Amniotic stem cell (primary cell): Measurements from ENCODE around the gene SLC35F1.
"Not testable (repeated sequence)": the region's sequence is repeated elsewhere in the genome, so short reads cannot be mapped to it uniquely, and the experiment has no call there.

ENCODE experiments used
- DNase-seq: peaks from one replicate; lab custom pipeline; 2025; lab: John Stamatoyannopoulos, UW

The SLC35F1 gene

DNA sequence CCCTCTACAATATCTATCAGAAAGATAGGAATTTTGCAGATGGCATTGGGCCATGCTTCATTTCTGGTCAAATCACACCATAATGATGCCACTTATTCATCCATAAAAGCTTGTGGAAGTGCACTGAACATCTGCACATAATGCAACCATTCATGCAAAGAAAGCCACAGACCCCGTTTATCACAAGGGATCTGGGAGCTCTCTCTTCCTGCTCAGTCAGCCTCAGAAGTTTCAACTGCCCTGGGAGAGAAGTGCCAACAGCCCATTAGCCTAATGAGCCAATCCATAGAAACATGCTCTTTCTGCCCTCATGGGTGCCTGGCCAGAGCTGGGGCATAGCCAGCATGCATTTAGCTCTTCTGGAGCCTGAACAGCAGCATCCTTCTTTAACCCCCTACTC, 85.8 kb downstream of the SLC35F1 start:
- no peak for DNase-seq

DNA sequence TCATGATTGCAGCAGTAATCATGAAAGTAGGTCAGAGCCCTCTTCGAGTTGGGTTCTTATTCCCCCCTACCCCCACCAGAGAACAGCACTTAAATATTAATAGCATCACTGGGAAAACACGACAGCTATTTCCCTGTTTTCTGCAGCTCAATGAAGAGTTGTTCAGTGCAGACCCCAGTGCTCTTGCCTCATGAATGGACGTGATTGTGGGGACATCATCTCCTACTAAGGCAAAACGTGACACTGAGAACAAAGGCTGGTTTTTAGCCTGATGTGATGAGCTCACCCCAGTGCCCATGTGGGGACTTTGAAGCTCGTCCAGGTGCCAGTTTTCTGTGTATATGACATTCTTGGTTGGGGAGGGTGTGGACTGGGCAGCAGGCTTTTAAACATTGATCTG, 105.9 kb downstream of the SLC35F1 start:
- no peak for DNase-seq

DNA sequence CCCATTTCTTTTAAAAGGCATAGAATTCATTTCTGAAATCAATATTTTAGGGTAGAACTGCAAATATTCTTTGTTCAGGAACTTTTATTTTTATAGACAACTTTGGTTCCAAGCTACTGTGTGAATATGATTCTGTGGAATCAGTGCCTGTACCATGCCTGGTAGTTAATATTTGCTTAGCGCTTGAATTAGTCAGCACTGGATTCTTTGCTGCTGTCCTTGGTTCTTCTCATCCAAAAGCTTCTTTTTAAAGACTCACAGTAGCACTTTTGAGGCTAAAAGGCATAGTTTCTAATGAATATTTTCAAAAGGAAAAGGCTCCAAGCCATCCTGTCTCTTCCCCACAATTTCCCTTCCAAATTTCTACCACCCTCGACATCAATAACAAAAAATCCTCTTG, 109.5 kb downstream of the SLC35F1 start:
- DNase-seq, result no peak

- DNase-seq, result no peak
Observed at GRCh38 chr6:118017301-118017848, 110.3 kb downstream of the SLC35F1 start.

DNA sequence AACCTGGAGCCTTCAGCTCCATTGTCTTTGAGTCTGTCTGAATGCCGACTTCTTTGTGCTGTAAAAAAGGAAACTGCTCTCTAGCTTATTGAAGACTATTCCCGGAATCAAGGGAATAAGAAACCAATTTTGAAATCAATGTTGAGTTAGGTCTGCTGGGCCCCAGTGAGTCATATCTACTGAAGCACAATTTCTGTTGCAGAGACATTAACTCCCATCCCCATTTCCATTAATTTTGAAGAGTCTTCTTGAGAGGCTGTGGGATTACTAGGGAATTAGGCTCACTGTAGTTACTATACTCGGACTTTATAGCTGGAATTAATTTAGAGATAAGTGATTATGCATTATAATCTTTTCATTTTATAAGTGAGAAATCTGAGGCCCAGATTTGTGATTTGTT, 116.7 kb downstream of the SLC35F1 start:
- no peak for DNase-seq

GRCh38 chr6:118029967-118030366, 122.9 kb downstream of the SLC35F1 start:
- no peak for DNase-seq

GRCh38 chr6:118037479-118037878, 130.4 kb downstream of the SLC35F1 start:
- DNase-seq, result not testable (repeated sequence)

DNA sequence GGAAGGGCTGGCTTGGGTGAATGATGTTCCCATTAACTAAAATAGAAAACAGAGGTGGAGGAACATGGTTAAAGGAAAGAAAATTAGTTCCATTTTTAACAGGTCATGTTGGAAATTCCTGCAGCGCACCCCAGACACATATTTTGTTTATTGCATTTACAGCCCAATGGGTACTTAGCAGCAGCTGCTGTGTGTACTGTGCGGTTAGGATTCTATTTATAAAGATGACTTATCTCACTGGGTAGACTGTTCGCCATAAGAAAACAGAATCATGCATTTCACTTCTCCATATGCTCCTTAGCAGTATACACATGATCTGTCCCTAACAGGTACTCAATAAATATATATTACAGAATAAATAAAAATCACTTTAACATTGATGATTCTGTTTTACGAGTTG, 135.8 kb downstream of the SLC35F1 start:
- no peak for DNase-seq

DNA sequence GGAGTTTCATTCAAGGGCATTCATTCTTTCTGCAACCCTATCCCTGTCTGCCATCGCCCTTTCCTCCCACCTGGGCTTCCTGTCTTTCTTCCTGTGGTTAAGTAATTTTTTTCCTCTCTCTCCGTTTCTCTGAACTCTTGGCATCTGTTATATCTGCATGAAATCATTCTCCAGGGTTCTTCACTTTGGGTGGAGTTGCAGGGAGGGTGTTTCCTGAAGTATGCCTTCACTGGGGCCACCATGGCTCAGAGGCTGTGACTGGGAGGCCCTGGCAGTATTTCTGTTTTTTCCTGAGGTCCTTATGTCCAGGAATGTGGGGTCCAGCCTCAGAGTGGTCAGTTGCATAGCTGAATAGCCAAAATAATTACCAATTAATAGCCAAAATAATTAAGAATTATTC, 137.2 kb downstream of the SLC35F1 start:
- no peak for DNase-seq

DNA sequence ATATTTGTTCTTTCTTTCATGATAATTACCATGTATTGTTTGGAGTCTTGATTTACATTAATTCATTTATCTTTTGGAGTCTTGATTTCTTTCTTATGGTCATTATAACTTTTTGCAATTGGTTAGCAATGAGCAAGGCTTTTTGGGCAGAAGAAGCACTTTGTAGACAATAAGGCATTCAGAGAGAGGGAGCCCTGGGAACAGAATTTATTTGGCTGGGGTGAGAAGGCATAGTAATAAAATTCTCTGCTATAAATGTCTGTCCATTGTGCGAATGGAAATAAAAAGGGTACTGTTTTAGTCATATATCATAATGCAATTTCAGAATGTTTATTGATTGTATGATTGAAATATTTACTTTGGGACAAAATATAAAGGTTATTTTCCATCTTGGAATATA, 147.0 kb downstream of the SLC35F1 start:
- no peak for DNase-seq

DNA sequence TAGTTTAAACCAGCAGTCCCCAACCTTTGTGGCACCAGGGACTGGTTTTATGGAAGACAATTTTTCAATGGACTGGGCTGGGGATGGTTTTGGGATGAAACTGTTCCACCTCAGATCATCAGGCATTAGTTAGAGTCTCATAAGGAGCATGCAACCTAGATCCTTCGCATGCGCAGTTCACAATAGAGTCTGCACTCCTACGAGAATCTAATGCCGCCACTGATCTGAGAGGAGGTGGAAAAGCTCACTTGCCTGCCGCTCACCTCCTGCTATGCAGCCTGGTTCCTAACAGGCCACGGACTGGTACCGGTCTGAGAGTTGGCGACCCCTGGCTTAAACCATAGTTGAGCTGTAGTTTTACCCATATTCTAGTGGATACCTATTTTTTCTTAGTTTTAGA, 154.6 kb downstream of the SLC35F1 start:
- DNase-seq, result no peak

- no peak for DNase-seq
Observed at GRCh38 chr6:118080547-118080946, 173.5 kb downstream of the SLC35F1 start.

DNA sequence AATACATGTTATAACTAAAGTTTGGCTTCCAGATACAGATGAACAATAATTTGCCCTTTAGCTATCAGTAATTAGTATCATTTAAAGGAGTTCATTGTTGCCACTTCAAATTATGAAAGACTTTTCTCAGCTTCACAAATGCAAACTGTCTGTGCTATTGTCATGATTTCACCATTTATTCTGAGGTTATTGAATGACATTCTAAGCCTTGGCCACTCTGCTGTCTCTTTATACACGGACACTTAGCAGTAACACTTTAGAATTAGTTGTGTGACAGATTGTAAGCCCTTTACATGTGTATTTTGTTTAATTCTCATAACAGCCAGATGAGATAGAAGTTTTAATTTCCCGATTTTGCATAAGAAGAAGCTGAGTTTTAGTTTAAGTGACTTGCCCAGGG, 176.6 kb downstream of the SLC35F1 start:
- DNase-seq, result no peak

DNA sequence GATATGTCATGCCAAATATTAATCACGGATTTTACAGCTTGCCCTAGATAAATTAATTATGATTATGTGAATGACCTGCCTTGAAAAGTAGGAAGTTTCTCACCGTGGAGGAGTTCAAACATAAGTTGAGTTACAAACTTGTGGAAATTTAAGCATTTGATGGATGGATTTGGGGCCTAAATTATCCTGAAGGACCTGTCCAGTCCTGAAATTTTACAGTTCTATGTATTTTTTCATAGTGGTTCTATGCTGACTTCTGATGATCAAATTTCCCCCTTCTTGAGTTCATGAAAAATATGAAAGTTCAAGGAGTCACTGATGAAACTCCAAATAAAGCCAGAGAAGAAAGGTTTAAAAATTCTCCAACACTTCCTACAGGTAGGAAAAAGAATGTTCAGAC, 178.6 kb downstream of the SLC35F1 start:
- DNase-seq, result no peak

DNA sequence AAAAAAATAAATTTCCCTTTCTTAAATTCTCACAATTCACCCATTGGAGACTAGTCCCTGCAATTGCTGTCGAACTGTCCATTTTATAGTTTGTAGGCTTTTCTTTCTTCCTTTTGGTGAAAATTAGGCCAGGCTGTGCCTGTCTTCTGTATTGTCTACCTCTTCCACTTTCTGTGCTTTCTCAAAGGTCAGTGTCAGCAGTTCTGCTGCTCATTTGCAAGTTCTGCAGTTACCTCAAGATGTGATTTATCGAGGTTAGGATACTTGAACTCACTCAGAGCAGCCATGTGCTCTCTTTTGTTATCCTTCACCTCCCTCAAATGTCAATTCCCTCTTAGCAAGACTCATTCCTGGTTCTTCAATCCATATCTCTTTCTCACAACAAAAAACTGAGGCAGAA, 179.1 kb downstream of the SLC35F1 start:
- DNase-seq, result no peak

DNA sequence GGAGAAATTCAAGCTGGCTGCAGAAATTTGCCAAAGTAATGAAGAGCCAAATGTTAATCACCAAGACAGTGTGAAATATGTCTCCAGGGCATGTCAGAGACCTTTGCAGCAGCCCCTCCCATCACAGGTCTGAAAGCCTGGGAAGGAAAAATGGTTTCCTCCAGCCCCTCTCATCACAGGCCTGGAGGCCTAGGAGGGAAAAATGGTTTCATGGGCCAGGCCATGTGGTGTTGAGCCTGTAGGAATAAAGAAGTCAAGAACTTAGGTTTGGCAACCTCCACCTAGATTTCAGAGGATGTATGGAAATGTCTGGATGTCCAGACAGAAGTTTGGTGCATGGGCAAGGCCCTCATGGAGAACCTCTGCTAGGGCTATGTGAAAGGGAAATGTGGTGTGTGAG, 185.0 kb downstream of the SLC35F1 start:
- no peak for DNase-seq

GRCh38 chr6:118097576-118097975, 190.5 kb downstream of the SLC35F1 start:
- DNase-seq, result no peak

DNA sequence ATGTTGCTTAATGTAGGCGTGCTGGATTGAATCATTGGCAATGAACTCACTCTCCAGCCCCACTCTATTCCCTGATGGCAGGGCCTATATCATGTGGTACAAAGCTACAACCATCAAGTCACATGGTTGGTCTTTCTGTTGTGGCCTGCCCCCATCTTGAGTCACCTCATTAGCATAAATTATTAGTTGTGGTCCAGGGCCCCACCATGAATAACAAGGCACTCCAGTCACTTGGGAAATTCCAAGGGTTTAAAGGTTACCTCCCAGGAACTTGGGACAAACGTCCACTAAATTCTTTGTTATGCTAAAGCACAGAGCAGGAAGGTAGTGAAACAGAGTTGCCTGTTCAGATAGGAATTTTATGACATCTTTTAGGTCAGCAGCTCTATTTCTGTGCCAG, 193.7 kb downstream of the SLC35F1 start:
- DNase-seq, result no peak

DNA sequence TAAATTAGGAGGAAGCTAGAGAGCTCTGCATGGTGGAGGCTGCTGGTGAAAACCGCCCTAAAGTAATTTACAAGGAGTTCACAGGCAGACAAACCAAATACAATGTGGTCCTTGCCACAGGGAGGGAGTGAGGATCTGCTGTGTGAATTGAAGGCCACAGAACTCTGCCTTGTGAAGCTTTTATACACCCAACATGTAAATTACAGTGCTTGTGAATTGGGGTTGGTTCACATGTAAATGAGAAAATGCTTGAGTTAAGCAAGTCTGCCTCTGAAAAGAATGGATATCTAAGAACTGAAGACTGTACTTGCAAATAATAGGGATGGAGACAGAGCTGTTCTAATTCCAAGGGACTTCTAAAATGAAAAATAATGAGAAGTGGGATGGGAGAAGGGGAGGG, 194.2 kb downstream of the SLC35F1 start:
- no peak for DNase-seq

- DNase-seq, result no peak
Observed at GRCh38 chr6:118101831-118102345, 194.8 kb downstream of the SLC35F1 start.

GRCh38 chr6:118102401-118102800, 195.3 kb downstream of the SLC35F1 start:
- no peak for DNase-seq

GRCh38 chr6:118103381-118104146, 196.5 kb downstream of the SLC35F1 start:
- DNase-seq, result no peak

DNA sequence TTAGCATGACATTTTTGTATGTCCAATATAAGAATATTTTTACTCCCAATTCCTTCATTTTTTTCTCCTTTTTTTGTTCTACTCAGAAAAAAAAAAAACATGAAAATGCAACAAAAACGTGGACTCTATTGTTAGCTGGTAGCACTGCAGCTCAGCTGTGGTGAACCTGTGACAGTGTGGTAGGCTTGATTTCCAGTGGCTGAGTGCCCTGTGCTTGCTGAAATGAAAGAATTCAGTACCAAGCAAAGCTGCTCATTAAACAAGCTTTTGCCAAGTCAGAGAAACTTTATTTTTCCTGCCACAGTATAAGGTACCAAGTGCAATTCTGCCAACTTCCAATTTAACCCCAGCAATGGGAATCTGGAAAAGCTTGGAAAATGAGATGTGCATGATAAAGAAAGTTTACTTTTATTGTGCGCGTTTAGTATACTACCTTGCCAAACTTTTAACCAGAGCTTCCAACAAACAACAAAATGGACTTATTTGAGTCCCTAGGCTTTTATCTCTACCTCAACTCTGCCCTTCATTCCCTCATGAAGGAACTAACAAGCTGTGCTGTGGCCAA, 215.2 kb downstream of the SLC35F1 start:
- DNase-seq, result no peak

DNA sequence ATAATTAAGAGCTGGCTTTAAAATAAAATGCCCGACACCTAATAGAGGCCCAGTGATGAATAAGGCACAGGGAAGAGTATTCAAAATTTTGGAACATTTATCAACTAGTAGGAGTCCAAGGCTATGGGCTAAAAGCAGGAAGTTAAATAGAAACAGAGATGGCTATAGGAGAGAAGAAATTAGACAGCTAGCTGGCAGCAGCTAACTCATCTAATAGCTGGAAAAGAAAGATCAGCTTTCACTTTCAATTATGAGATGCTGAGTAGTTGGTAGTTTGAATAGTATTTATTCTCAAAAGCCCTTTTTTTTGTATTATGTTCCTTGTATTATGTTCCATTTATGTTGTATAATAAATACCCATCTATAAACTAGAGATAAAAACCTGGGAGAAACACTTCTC, 215.7 kb downstream of the SLC35F1 start:
- no peak for DNase-seq
